Measurements from ENCODE around the gene LITAFD. TPM values are rescaled to one million over a fixed set of nuclear protein-coding genes. Genes with fewer than 3 reads are reported as not detected.

The LITAFD gene
- total and polyA plus RNA-seq, 10 of the 15 experiments (the other 5 are each of a cell fraction or from before 2014, with no cell fraction given) = not detected

DNA sequence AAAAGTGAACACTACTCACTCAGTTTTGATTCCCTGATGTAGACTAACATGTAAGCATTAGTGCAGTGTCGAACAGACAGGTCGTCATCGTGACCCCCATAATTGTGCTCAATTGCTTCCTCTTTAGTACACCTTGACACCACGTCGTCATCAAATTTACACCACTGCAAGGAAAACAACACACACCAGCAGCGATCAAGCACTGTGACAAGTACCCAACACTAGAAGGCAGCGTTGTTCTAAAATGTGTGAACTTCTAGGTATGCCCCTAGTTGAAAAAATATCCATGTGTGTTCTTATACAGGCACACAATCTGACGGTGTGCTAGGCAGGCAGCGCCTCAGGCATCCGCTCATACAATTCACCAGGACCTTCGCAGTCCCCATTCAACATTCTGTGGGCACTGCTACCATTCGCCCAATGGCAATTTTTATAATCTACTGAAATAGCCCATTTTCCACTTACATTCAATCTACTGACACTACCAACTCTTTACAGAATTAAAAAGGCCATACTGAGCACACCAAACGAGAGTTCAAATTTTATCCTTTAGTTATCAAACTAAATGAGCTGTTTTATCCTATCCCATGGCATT is 23.1 kb downstream of the LITAFD start:
- RAD21 ChIA-PET (ENCODE audit: unreplicated experiment) = no interaction called here
- intact Hi-C loops (cut with micrococcal nuclease; ENCODE audit: unreplicated experiment) (loop anchor here (1.0 kb wide), 2 partner anchors 31 to 103 kb away; no protein-coding TSS in a partner anchor), in situ Hi-C loops (cut with MboI) (no loop called here)
- no peaks in the 10 kb centered on the region for H3K9me3 ChIP-seq (replicated peaks; ENCODE audit: control insufficient read depth, insufficient read depth, low read length)
- H3K79me2 ChIP-seq (ENCODE audit: control insufficient read depth, insufficient read depth, low read length) = no peaks in the 10 kb centered on the region
- H3K4me3 ChIP-seq = no peak overlapping the region
- DNase-seq (ENCODE audit: low read depth, low spot score) (no peak), ATAC-seq (peak; percentile 84), FAIRE-seq (no peak)
- no peaks in the 10 kb centered on the region for H3K27me3 ChIP-seq (replicated peaks in 1 of 2; ENCODE audit: control insufficient read depth in 2 of 2, insufficient read depth in 2 of 2, low read length in 1 of 2)
- H4K20me1 ChIP-seq (ENCODE audit: control insufficient read depth, insufficient read depth) = no peaks in the 10 kb centered on the region
- H3K4me2 ChIP-seq (ENCODE audit: control insufficient read depth, insufficient read depth) = no peak overlapping the region
- SMC1A ChIA-PET (ENCODE audit: uncharacterized antibody, unreplicated experiment) = interaction anchor here (1.0 to 1.6 kb wide), 3 partner anchors 13 to 104 kb away, joined by 3 to 5 read pairs (median 3); no protein-coding TSS in a partner anchor
- no TSS peak for BruUV-seq (replicated peaks)
- no peak overlapping the region for H3K9ac ChIP-seq (ENCODE audit: control insufficient read depth, insufficient read depth, low read length)
- 73% methylated on average over 13 of the region's 13 CpGs for WGBS (ENCODE audit: insufficient coverage, insufficient replicate concordance, low lambda C conversion rate, missing lambda C conversion rate)
- H3K27ac ChIP-seq (ENCODE audit: control insufficient read depth, insufficient read depth) = no peak overlapping the region
- CTCF ChIA-PET = interaction anchor here (1.0 to 2.5 kb wide), 7 partner anchors 10 to 198 kb away, joined by 3 to 9 read pairs (median 3); no protein-coding TSS in a partner anchor
- no peak overlapping the region for H2AFZ ChIP-seq (ENCODE audit: control insufficient read depth, low read depth, low read length)
- no peaks in the 10 kb centered on the region for H3K4me1 ChIP-seq (ENCODE audit: control insufficient read depth, insufficient read depth, low read length)
- H3K36me3 ChIP-seq (ENCODE audit: control insufficient read depth in 2 of 2, insufficient read depth in 2 of 2, low read length in 1 of 2) = peaks cover 39 to 70% of the 10 kb centered on the region in 2 experiments
- no peak for TF ChIP-seq HDGF (IDR thresholded peaks at IDR 0.05)
- TF ChIP-seq, protein P1, sequence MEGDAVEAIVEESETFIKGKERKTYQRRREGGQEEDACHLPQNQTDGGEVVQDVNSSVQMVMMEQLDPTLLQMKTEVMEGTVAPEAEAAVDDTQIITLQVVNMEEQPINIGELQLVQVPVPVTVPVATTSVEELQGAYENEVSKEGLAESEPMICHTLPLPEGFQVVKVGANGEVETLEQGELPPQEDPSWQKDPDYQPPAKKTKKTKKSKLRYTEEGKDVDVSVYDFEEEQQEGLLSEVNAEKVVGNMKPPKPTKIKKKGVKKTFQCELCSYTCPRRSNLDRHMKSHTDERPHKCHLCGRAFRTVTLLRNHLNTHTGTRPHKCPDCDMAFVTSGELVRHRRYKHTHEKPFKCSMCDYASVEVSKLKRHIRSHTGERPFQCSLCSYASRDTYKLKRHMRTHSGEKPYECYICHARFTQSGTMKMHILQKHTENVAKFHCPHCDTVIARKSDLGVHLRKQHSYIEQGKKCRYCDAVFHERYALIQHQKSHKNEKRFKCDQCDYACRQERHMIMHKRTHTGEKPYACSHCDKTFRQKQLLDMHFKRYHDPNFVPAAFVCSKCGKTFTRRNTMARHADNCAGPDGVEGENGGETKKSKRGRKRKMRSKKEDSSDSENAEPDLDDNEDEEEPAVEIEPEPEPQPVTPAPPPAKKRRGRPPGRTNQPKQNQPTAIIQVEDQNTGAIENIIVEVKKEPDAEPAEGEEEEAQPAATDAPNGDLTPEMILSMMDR (IDR thresholded peaks at IDR 0.05 in 2 of 3, conservative IDR thresholded peaks at IDR 0.05 in 1 of 3; ENCODE audit: control insufficient read depth in 2 of 3, extremely low read depth in 1 of 3, insufficient read depth in 1 of 3, low read depth in 3 of 3, low read length in 3 of 3) = peak; percentile 58 to 67 (median 65); a peak in 5 of 6 replicates
- peak; percentile 72 for TF ChIP-seq RAD21 (IDR thresholded peaks at IDR 0.05; ENCODE audit: insufficient read depth, low read depth, low read length)
- TF ChIP-seq, protein P2, sequence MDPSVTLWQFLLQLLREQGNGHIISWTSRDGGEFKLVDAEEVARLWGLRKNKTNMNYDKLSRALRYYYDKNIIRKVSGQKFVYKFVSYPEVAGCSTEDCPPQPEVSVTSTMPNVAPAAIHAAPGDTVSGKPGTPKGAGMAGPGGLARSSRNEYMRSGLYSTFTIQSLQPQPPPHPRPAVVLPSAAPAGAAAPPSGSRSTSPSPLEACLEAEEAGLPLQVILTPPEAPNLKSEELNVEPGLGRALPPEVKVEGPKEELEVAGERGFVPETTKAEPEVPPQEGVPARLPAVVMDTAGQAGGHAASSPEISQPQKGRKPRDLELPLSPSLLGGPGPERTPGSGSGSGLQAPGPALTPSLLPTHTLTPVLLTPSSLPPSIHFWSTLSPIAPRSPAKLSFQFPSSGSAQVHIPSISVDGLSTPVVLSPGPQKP (IDR thresholded peaks at IDR 0.05; ENCODE audit: low read depth, low read length) = no peak
- TF ChIP-seq SMC3 (IDR thresholded peaks at IDR 0.05; ENCODE audit: borderline replicate concordance, low read length) = peak; percentile 76
- TF ChIP-seq CREM (IDR thresholded peaks at IDR 0.05; ENCODE audit: low read depth) = peak; percentile 19; the same call in 1 of the 2 replicates
- POLR2A ChIA-PET = no interaction called here
